Gastroesophageal sphincter (tissue), 4 donors: ENCODE data around the gene ZNRF3. TPM values are rescaled to one million over a fixed set of nuclear protein-coding genes. Genes with fewer than 3 reads are reported as not detected.

Experiments
- ATAC-seq: fragments of 150-250 bp; one replicate; pipeline ENCODE4 v1.9.1; 2016; ENCODE audit warnings: mild to moderate bottlenecking, moderate library complexity
- H3K27ac ChIP-seq, 4 donors: fragments of 200-600 bp; sonication (generic) in 3 of 4; 1 replicate in 3 of 4; 2 replicates in 1 of 4; pipeline ENCODE4 v1.5.1; 2016 to 2019
- H3K27me3 ChIP-seq: fragments of 200-600 bp; sonication (generic); one replicate; pipeline ENCODE4 v1.5.1; 2019
- H3K36me3 ChIP-seq, 2 donors: fragments of 200-600 bp; sonication (generic); one replicate each; pipeline ENCODE4 v1.5.1; 2019; ENCODE audit warnings: control low read depth in 1 of 2
- H3K4me1 ChIP-seq, 3 donors: fragments of 200-600 bp; sonication (generic); 1 replicate in 2 of 3; 2 replicates in 1 of 3; pipeline ENCODE4 v1.5.1; 2016 to 2019; ENCODE audit warnings: control low read depth in 2 of 3
- H3K4me3 ChIP-seq, 2 donors: fragments of 200-600 bp; sonication (generic); one replicate each; pipeline ENCODE4 v1.5.1; 2019; ENCODE audit warnings: mild to moderate bottlenecking in 1 of 2, moderate library complexity in 1 of 2
- H3K9me3 ChIP-seq, 3 donors: fragments of 200-600 bp; sonication (generic); one replicate each; pipeline ENCODE4 v1.5.1; 2017 to 2019; ENCODE audit warnings: control low read depth in 2 of 3
- CTCF ChIP-seq, 4 experiments: fragments of 200-600 bp in 2 of 4; fragments of 450-650 bp in 2 of 4; sonication (generic) in 1 of 4; IDR thresholded peaks; one replicate each; pipeline ENCODE4 v1.5.1; 2017 to 2019; ENCODE audit warnings: antibody characterized with exemption in 4 of 4, mild to moderate bottlenecking in 2 of 4, moderate library complexity in 2 of 4
- EP300 ChIP-seq: sonication (generic); formaldehyde crosslinking; IDR thresholded peaks from one replicate; pipeline ENCODE4 v1.6.1; 2017; ENCODE audit warnings: antibody characterized with exemption, mild to moderate bottlenecking
- POLR2A ChIP-seq, 2 donors: fragments of 450-650 bp; IDR thresholded peaks; one replicate each; pipeline ENCODE4 v1.6.1; 2017; ENCODE audit warnings: antibody characterized with exemption in 2 of 2, mild to moderate bottlenecking in 2 of 2, moderate library complexity in 1 of 2
- POLR2AphosphoS5 ChIP-seq: sonication (generic); formaldehyde crosslinking; IDR thresholded peaks from one replicate; pipeline ENCODE4 v1.6.1; 2017; ENCODE audit warnings: antibody characterized with exemption
- WGBS, 2 donors: methylation state at CpG; one replicate each; pipeline ENCODE4 v1.1.5; 2018; ENCODE audit warnings: low coverage in 1 of 2; 5-methylcytosine and 5-hydroxymethylcytosine counted together
- total RNA-seq, 4 donors: library from RNA; depleted of rRNA; stranded (reverse); fragments of >200 nt; gene quantifications; one replicate each; pipeline ENCODE4 v1.1.0, GENCODE V29; 2016

ZNRF3 gene
- total RNA-seq, 4 donors from 2014 or later: 14.8 to 27.7 (median 19.8) TPM

- ATAC-seq: no peak
- WGBS, 2 donors: 66 to 74% methylated on average over 3 of the region's 3 CpGs
- H3K4me1 ChIP-seq: peaks cover 0 to 29% (median 0%) of the 10 kb centered on the region in 3 donors
Observed at GRCh38 chr22:29089507-29089906, 206.1 kb downstream of the ZNRF3 start.

GRCh38 chr22:29090039-29090438 is 206.7 kb downstream of the ZNRF3 start:
- no peaks in the 10 kb centered on the region for H3K9me3 ChIP-seq
- H3K4me1 ChIP-seq: peaks cover 0 to 29% (median 0%) of the 10 kb centered on the region in 3 donors
- no peaks in the 10 kb centered on the region for H3K27me3 ChIP-seq
- WGBS, 2 donors: 77% methylated on average over 3 of the region's 3 CpGs; no CpG with 5 or more reads in 1 of the 2 donors
- ATAC-seq: no peak
- no peak overlapping the region for H3K4me3 ChIP-seq
- H3K27ac ChIP-seq: no peak overlapping the region
- TF ChIP-seq CTCF (IDR thresholded peaks at IDR 0.05): no peak
- no peak for TF ChIP-seq POLR2A (IDR thresholded peaks at IDR 0.05)
- no peak for TF ChIP-seq POLR2AphosphoS5
- TF ChIP-seq EP300: no peak
- H3K36me3 ChIP-seq: peaks cover 0 to 4% of the 10 kb centered on the region in 2 donors

More at GRCh38 chr22:29089507-29089906, 206.1 kb downstream of the ZNRF3 start:
- no peaks in the 10 kb centered on the region for H3K36me3 ChIP-seq
- no peaks in the 10 kb centered on the region for H3K27me3 ChIP-seq
- H3K9me3 ChIP-seq: no peaks in the 10 kb centered on the region
- H3K4me3 ChIP-seq: no peak overlapping the region
- TF ChIP-seq CTCF (IDR thresholded peaks at IDR 0.05) (no peak), POLR2A (IDR thresholded peaks at IDR 0.05) (no peak), POLR2AphosphoS5 (no peak), EP300 (no peak)
- H3K27ac ChIP-seq: no peak overlapping the region

GRCh38 chr22:29092243-29092642 is 208.9 kb downstream of the ZNRF3 start:
- Histone ChIP-seq H3K36me3 (peaks cover 0 to 11% of the 10 kb centered on the region in 2 donors), H3K27me3 (no peaks in the 10 kb centered on the region), H3K27ac (peak overlapping the region in 2 of 4 donors; percentile 3 to 60), H3K4me3 (no peak overlapping the region), H3K9me3 (no peaks in the 10 kb centered on the region), H3K4me1 (peaks cover 0 to 29% (median 0%) of the 10 kb centered on the region in 3 donors)
- TF ChIP-seq POLR2AphosphoS5 (no peak), CTCF (IDR thresholded peaks at IDR 0.05) (no peak), POLR2A (IDR thresholded peaks at IDR 0.05) (no peak), EP300 (no peak)
- WGBS, 2 donors: 73 to 94% methylated on average over 3 to 4 of the region's 4 CpGs
- ATAC-seq: no peak

GRCh38 chr22:29093030-29093429 is 209.7 kb downstream of the ZNRF3 start:
- H3K36me3 ChIP-seq: peaks cover 0 to 11% of the 10 kb centered on the region in 2 donors
- ATAC-seq: no peak
- no peaks in the 10 kb centered on the region for H3K27me3 ChIP-seq
- H3K27ac ChIP-seq: peak overlapping the region in 2 of 4 donors; percentile 28 to 60
- peaks cover 0 to 29% (median 0%) of the 10 kb centered on the region in 3 donors for H3K4me1 ChIP-seq
- TF ChIP-seq CTCF (IDR thresholded peaks at IDR 0.05) (no peak), EP300 (no peak), POLR2A (IDR thresholded peaks at IDR 0.05) (no peak), POLR2AphosphoS5 (no peak)
- H3K9me3 ChIP-seq: no peaks in the 10 kb centered on the region
- no peak overlapping the region for H3K4me3 ChIP-seq
- 50 to 80% methylated on average over 1 of the region's 1 CpG for WGBS, 2 donors
